SK-N-SH (cell line): Measurements from ENCODE around the gene GNG4. TPM values are rescaled to one million over a fixed set of nuclear protein-coding genes. Genes with fewer than 3 reads are reported as not detected.

Source experiments
- CTCF ChIA-PET: fragments of 300-600, 350-600 bp; formaldehyde crosslinking; extraction: SDS; loops from one replicate; lab custom pipeline; 2021; lab: Yijun Ruan, JAX
- POLR2A ChIA-PET: fragments of 350-600 bp; sonication (Branson Sonifier 250); formaldehyde crosslinking; extraction: SDS; loops from one replicate; lab custom pipeline; 2020; ENCODE audit warnings: antibody characterized with exemption, inconsistent platforms; lab: Yijun Ruan, JAX
- DNase-seq: peaks from one replicate; pipeline ENCODE4 v3.0.0; 2012
- H2AFZ ChIP-seq: fragments of 200-600 bp; sonication (generic); 2 replicates; pipeline ENCODE4 v1.8.1; 2016; ENCODE audit warnings: antibody characterized with exemption, mild to moderate bottlenecking, low read depth
- H3F3A ChIP-seq: fragments of 200-600 bp; sonication (generic); replicated peaks from 2 replicates; pipeline ENCODE3; 2016; ENCODE audit warnings: antibody characterized with exemption, mild to moderate bottlenecking; ENCODE audit not compliant: insufficient read depth
- H3K27ac ChIP-seq, 2 experiments: fragments of 200-500 bp in 1 of 2; fragments of 200-600 bp in 1 of 2; sonication (Bioruptor generic) in 1 of 2; sonication (generic), shearing (Covaris generic) in 1 of 2; 2 replicates each; pipeline versions ENCODE4 v1.5.1 to v1.6.1; 2014 to 2016; ENCODE audit warnings: low read depth in 2 of 2, inconsistent platforms in 1 of 2, low read length in 1 of 2, mild to moderate bottlenecking in 1 of 2, mixed read lengths in 1 of 2
- H3K27me3 ChIP-seq: fragments of 200-600 bp; sonication (generic), shearing (Covaris generic); 2 replicates; pipeline ENCODE4 v1.6.1; 2016; ENCODE audit warnings: mixed run types; ENCODE audit not compliant: insufficient read depth
- H3K36me3 ChIP-seq, 2 experiments: fragments of 200-500 bp in 1 of 2; fragments of 200-600 bp in 1 of 2; sonication (Bioruptor generic) in 1 of 2; sonication (generic) in 1 of 2; replicated peaks in 1 of 2; 2 replicates each; pipeline versions ENCODE3 to v1.5.1; 2014 to 2016; ENCODE audit warnings: low read length in 1 of 2, mild to moderate bottlenecking in 1 of 2; ENCODE audit not compliant: insufficient read depth in 2 of 2, control insufficient read depth in 1 of 2
- H3K4me1 ChIP-seq, 2 experiments: fragments of 200-500 bp in 1 of 2; fragments of 200-600 bp in 1 of 2; sonication (Bioruptor generic) in 1 of 2; sonication (generic), shearing (Covaris generic) in 1 of 2; 2 replicates each; pipeline versions ENCODE4 v1.5.1 to v1.6.1; 2014 to 2016; ENCODE audit warnings: low read depth in 1 of 2, low read length in 1 of 2, mixed run types in 1 of 2; ENCODE audit not compliant: insufficient read depth in 2 of 2, control insufficient read depth in 1 of 2
- H3K4me2 ChIP-seq: fragments of 200-600 bp; sonication (generic), shearing (Covaris generic); 2 replicates; pipeline ENCODE4 v1.6.1; 2017; ENCODE audit warnings: mixed run types
- H3K4me3 ChIP-seq, 2 experiments: fragments of 200-500 bp in 1 of 2; fragments of 200-600 bp in 1 of 2; sonication (Bioruptor generic) in 1 of 2; sonication (generic), shearing (Covaris generic) in 1 of 2; 2 replicates each; pipeline versions ENCODE4 v1.5.1 to v1.8.1; 2014 to 2016; ENCODE audit warnings: low read depth in 2 of 2, inconsistent platforms in 1 of 2, low read length in 1 of 2, mild to moderate bottlenecking in 1 of 2, mixed read lengths in 1 of 2, moderate library complexity in 1 of 2
- H3K79me2 ChIP-seq: fragments of 200-600 bp; sonication (generic); 2 replicates; pipeline ENCODE4 v1.8.1; 2017; ENCODE audit warnings: mild to moderate bottlenecking; ENCODE audit not compliant: insufficient read depth
- H3K9ac ChIP-seq: fragments of 200-600 bp; sonication (generic); 2 replicates; pipeline ENCODE4 v1.6.1; 2017; ENCODE audit warnings: mixed run types
- H3K9me2 ChIP-seq: fragments of 200-600 bp; sonication (generic); 2 replicates; pipeline ENCODE4 v1.6.1; 2017; ENCODE audit warnings: mixed run types
- H3K9me3 ChIP-seq: fragments of 200-600 bp; sonication (generic); 2 replicates; pipeline ENCODE4 v1.6.1; 2017; ENCODE audit warnings: mixed run types, mild to moderate bottlenecking, moderate library complexity
- H4K20me1 ChIP-seq: fragments of 200-600 bp; sonication (generic); 2 replicates; pipeline ENCODE4 v1.6.1; 2017; ENCODE audit warnings: mild to moderate bottlenecking, mixed run types; ENCODE audit not compliant: insufficient read depth
- CHD2 ChIP-seq: fragments of 150-350 bp; IDR thresholded peaks from 2 replicates; pipeline ENCODE4 v1.6.1; 2018; ENCODE audit warnings: low read length; ENCODE audit not compliant: partially characterized antibody
- EP300 ChIP-seq, 2 experiments: IDR thresholded peaks; 2 replicates each; pipeline versions ENCODE4 v1.4.0 to v1.6.1; 2012; ENCODE audit warnings: borderline replicate concordance in 1 of 2, low read depth in 1 of 2, low read length in 1 of 2
- EZH2phosphoT487 ChIP-seq: fragments of 200-600 bp; sonication (generic); IDR thresholded peaks from 2 replicates; pipeline ENCODE4 v1.6.1; 2017; ENCODE audit warnings: low read depth, mixed run types, mild to moderate bottlenecking, antibody characterized with exemption, moderate library complexity, borderline replicate concordance
- FOSL2 ChIP-seq: IDR thresholded peaks from 2 replicates; pipeline ENCODE4 v1.4.0; 2012; ENCODE audit warnings: low read depth, mild to moderate bottlenecking, moderate library complexity, borderline replicate concordance
- FOXJ3 ChIP-seq: sonication (generic); formaldehyde crosslinking; IDR thresholded peaks from 2 replicates; pipeline ENCODE4 v1.5.1; 2020; ENCODE audit warnings: mild to moderate bottlenecking, missing genetic modification reagents
- FOXM1 ChIP-seq: IDR thresholded peaks from 2 replicates; pipeline ENCODE4 v1.4.0; 2012; ENCODE audit warnings: low read depth, mild to moderate bottlenecking
- GABPA ChIP-seq: IDR thresholded peaks from 2 replicates; pipeline ENCODE4 v1.4.0; 2012; ENCODE audit warnings: low read depth, mild to moderate bottlenecking
- GATA2 ChIP-seq: sonication (generic); formaldehyde crosslinking; IDR thresholded peaks from 2 replicates; pipeline ENCODE4 v1.5.0; 2020; ENCODE audit warnings: mild to moderate bottlenecking, missing genetic modification reagents
- IRF3 ChIP-seq: fragments of 150-350 bp; IDR thresholded peaks from 2 replicates; pipeline ENCODE4 v1.6.1; 2016; ENCODE audit warnings: mild to moderate bottlenecking, low read depth, low read length
- JUND ChIP-seq: IDR thresholded peaks from 2 replicates; pipeline ENCODE4 v1.4.0; 2012
- MEF2A ChIP-seq: IDR thresholded peaks from 2 replicates; pipeline ENCODE4 v1.4.0; 2012; ENCODE audit warnings: low read depth, borderline replicate concordance
- RAD21 ChIP-seq: IDR thresholded peaks from 2 replicates; pipeline ENCODE4 v1.6.1; 2012; ENCODE audit warnings: mild to moderate bottlenecking, low read length
- SMC3 ChIP-seq: IDR thresholded peaks from 2 replicates; pipeline ENCODE4 v1.6.1; 2012; ENCODE audit warnings: low read depth, low read length, improper control_type of control experiment
- TCF12 ChIP-seq: IDR thresholded peaks from 2 replicates; pipeline ENCODE4 v1.4.0; 2012
- WGBS: methylation state at CpG from one replicate; pipeline ENCODE4 v1.1.6; 2017; ENCODE audit warnings: low lambda C conversion rate; 5-methylcytosine and 5-hydroxymethylcytosine counted together
- polyA plus RNA-seq, 3 experiments: library from polyadenylated mRNA; depleted of rRNA; stranded (reverse); fragments of >200 nt; gene quantifications; 2 replicates each; pipeline ENCODE4 v1.2.3, GENCODE V29; 2012
- TF ChIP-seq, protein P1 (sequence below): IDR thresholded peaks from 2 replicates; pipeline ENCODE4 v1.4.0; 2012; ENCODE audit warnings: low read depth, borderline replicate concordance
- TF ChIP-seq, protein P2 (sequence below): IDR thresholded peaks from 2 replicates; pipeline ENCODE4 v1.4.0; 2012; ENCODE audit warnings: low read depth
- TF ChIP-seq, protein P3 (sequence below): fragments of 200-600 bp; sonication (generic); IDR thresholded peaks from 2 replicates; pipeline ENCODE4 v1.6.1; 2017; ENCODE audit warnings: antibody characterized with exemption, mild to moderate bottlenecking, moderate library complexity

Gene GNG4
- polyA plus RNA-seq, 1 of the 3 experiments (the other 2 are of a cell fraction) = 1.6 TPM

DNA sequence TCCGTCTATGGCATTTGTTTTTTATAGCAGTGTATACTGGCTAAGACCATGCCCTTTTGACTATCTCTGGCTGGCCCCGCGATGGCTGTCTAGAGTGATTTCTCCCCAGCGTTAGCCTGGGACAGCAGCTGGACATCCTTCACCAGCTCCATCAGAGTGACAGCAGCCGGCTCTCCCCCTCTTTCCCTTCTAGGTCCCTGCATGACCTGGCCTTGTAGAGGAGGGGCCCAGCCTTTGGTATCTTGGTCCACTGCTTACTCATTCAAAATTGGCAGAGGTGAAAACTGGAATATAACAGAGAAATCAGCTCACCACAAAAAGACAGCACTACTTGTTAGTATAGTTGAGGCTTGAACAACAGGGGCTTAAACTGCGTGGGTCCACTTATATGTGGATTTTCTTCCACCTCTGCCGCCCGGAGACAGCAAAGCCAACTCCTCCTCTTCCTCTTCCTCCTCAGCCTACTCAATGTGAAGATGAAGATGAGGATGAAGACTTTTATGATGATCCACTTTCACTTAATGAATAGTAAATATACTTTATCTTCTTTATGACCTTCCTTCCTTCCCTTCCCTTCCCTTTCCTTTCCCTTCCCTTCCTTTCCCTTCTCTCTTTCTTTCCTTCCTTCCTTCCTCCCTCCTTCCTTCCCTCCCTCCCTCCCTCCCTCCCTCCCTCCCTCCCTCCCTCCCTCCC, 116.0 kb downstream of the GNG4 start (continued):
- TF ChIP-seq IRF3 = no peak
- TF ChIP-seq, protein P1, sequence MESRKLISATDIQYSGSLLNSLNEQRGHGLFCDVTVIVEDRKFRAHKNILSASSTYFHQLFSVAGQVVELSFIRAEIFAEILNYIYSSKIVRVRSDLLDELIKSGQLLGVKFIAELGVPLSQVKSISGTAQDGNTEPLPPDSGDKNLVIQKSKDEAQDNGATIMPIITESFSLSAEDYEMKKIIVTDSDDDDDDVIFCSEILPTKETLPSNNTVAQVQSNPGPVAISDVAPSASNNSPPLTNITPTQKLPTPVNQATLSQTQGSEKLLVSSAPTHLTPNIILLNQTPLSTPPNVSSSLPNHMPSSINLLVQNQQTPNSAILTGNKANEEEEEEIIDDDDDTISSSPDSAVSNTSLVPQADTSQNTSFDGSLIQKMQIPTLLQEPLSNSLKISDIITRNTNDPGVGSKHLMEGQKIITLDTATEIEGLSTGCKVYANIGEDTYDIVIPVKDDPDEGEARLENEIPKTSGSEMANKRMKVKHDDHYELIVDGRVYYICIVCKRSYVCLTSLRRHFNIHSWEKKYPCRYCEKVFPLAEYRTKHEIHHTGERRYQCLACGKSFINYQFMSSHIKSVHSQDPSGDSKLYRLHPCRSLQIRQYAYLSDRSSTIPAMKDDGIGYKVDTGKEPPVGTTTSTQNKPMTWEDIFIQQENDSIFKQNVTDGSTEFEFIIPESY = no peak
- TF ChIP-seq, all 33 proteins: peak for 0

DNA sequence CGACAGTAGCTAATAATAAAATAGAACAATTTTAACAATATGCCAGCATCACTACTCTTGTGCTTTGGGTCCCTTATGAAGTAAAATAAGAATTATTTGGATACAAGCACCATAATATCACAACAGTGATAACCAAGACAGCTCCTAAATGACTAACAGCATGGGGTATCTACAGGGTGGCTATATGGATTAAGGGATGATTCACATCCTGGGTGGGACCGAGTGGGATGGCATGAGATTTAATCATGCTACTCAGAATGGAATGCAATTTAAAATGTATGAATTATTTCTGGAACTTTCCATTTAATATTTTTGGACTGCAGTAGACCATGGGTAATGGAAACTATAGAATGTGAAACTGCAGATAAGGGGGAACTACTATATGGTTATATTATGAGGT, 117.2 kb downstream of the GNG4 start:
- no peaks in the 10 kb centered on the region for H3K36me3 ChIP-seq
- TF ChIP-seq, protein P2, sequence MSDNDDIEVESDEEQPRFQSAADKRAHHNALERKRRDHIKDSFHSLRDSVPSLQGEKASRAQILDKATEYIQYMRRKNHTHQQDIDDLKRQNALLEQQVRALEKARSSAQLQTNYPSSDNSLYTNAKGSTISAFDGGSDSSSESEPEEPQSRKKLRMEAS = no peak
- no peak for TF ChIP-seq FOXM1
- TF ChIP-seq EP300 (IDR thresholded peaks at IDR 0.05; ENCODE audit: borderline replicate concordance in 1 of 2, low read depth in 1 of 2, low read length in 1 of 2) = peak in 1 of 2 experiments; percentile 15; a peak in 1 of 4 replicates
- peak; percentile 57 for TF ChIP-seq JUND
- TF ChIP-seq FOSL2 = peak; percentile 55
- no peak for TF ChIP-seq GABPA
- TF ChIP-seq TCF12 = peak; percentile 16; the same call in 1 of the 2 replicates
- TF ChIP-seq, all 33 proteins: peak for 4
- Histone ChIP-seq H3K4me2 (peak overlapping the region; percentile 3; the same call in 1 of the 2 replicates), H3K27me3 (no peaks in the 10 kb centered on the region), H3K4me3 (no peak overlapping the region), H3K9me2 (no peaks in the 10 kb centered on the region), H3K4me1 (peaks cover 0 to 10% of the 10 kb centered on the region in 2 experiments; a peak in 1 of 4 replicates), H3K79me2 (no peaks in the 10 kb centered on the region), H4K20me1 (no peaks in the 10 kb centered on the region), H2AFZ (no peak overlapping the region), H3K27ac (peak overlapping the region in 1 of 2 experiments; percentile 63; a peak in 2 of 4 replicates), H3K9me3 (no peaks in the 10 kb centered on the region), H3K9ac (no peak overlapping the region), H3F3A (peaks cover 4% of the 10 kb centered on the region)
- no peak for DNase-seq
- ChIA-PET CTCF (interaction anchor here (1.4 kb wide), 2 partner anchors 13 to 19 kb away, joined by 3 to 4 read pairs; no protein-coding TSS in a partner anchor), POLR2A (no interaction called here)
- 51% methylated on average over 2 of the region's 2 CpGs for WGBS

DNA sequence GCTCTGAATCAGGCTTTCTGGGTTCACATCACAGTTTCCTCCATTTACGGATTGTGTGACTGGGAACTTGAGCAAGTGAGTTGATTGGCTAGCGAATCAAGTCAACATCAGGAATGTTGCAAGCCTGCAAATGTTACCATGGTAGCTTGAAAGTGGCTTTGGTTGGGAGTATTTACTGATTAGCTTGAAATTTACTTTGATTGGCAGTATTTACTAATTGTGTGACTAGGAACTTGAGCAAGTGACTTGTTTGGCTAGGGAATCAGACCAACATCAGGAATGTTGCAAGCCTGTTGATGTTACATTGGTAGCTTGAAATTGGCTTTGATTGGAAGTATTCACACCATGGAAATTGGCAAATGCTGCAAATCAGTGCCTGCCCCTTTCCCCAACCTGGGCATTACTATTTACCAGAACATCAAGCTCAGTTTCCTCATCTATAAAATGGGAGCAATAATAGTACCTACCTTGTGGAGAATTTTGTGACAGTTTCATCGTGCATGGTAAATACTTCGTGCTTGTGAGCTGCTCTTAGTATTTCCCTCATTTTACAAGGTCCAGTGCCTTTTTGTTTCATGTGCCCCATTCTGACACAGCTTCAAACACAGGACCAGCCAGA, 122.3 kb downstream of the GNG4 start:
- 95% methylated on average over 4 of the region's 4 CpGs for WGBS
- CTCF ChIA-PET = interaction anchor here (0.7 to 3.1 kb wide), 6 partner anchors 8 to 444 kb away, joined by 3 to 18 read pairs (median 4); partner anchors contain the start of gene B3GALNT2

More for the DNA sequence above, 122.3 kb downstream of the GNG4 start:
- H3K27me3 ChIP-seq = no peaks in the 10 kb centered on the region
- H3K9ac ChIP-seq = no peak overlapping the region
- no peaks in the 10 kb centered on the region for H4K20me1 ChIP-seq
- H3K79me2 ChIP-seq = no peaks in the 10 kb centered on the region
- H3K4me2 ChIP-seq = no peak overlapping the region
- no peaks in the 10 kb centered on the region for H3K9me2 ChIP-seq
- no peaks in the 10 kb centered on the region for H3K9me3 ChIP-seq
- no peaks in the 10 kb centered on the region for H3K4me1 ChIP-seq
- H3F3A ChIP-seq = no peaks in the 10 kb centered on the region
- no peak overlapping the region for H2AFZ ChIP-seq
- H3K4me3 ChIP-seq = no peak overlapping the region
- H3K27ac ChIP-seq = no peak overlapping the region
- POLR2A ChIA-PET = no interaction called here
- no peaks in the 10 kb centered on the region for H3K36me3 ChIP-seq
- TF ChIP-seq GATA2 (CRISPR knock-in tag) = no peak
- TF ChIP-seq, protein P3, sequence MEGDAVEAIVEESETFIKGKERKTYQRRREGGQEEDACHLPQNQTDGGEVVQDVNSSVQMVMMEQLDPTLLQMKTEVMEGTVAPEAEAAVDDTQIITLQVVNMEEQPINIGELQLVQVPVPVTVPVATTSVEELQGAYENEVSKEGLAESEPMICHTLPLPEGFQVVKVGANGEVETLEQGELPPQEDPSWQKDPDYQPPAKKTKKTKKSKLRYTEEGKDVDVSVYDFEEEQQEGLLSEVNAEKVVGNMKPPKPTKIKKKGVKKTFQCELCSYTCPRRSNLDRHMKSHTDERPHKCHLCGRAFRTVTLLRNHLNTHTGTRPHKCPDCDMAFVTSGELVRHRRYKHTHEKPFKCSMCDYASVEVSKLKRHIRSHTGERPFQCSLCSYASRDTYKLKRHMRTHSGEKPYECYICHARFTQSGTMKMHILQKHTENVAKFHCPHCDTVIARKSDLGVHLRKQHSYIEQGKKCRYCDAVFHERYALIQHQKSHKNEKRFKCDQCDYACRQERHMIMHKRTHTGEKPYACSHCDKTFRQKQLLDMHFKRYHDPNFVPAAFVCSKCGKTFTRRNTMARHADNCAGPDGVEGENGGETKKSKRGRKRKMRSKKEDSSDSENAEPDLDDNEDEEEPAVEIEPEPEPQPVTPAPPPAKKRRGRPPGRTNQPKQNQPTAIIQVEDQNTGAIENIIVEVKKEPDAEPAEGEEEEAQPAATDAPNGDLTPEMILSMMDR = no peak
- no peak for TF ChIP-seq RAD21
- TF ChIP-seq CHD2 = no peak
- TF ChIP-seq FOXJ3 (CRISPR knock-in tag) = no peak
- TF ChIP-seq, protein P2 = no peak
- TF ChIP-seq GABPA = no peak
- TF ChIP-seq MEF2A = no peak
- no peak for TF ChIP-seq EZH2phosphoT487
- no peak for TF ChIP-seq FOXM1
- TF ChIP-seq SMC3 = no peak
- TF ChIP-seq JUND = no peak
- no peak for DNase-seq
